Left ventricle myocardium superior (tissue), 1 donor: ENCODE data around the gene SYNPO2L. TPM values are rescaled to one million over a fixed set of nuclear protein-coding genes. Genes with fewer than 3 reads are reported as not detected.
"Not testable (repeated sequence)": the region's sequence is repeated elsewhere in the genome, so short reads cannot be mapped to it uniquely, and the experiment has no call there.

Experiments used
- ATAC-seq: fragments of 200-7000 bp; cut with Tn5 transposase; one replicate; pipeline ENCODE4 v1.9.1; 2020; ENCODE audit warnings: mild to moderate bottlenecking, moderate library complexity
- DNase-seq: peaks from one replicate; pipeline ENCODE4 v3.0.0-alpha.2; 2020
- intact Hi-C: fragments of 100-400 bp; cut with micrococcal nuclease; formaldehyde crosslinking; loops from one replicate; pipeline ENCODE4 v1.11.0; 2022
- total RNA-seq: library from RNA; stranded (reverse); fragmentation: NEBNext Ultra II Directional; extraction: Animal tissue kit (Norgen Biotek cat#: 25700); gene quantifications from one replicate; pipeline ENCODE4 v1.2.1, GENCODE V29; 2021
- donor health status: DM: no; HTN: yes; CAD: no; lungs with severe emphysema.

Gene SYNPO2L
- total RNA-seq, 1 donor from 2014 or later = 237 TPM

GRCh38 chr10:73627300-73627699, 28.5 kb downstream of the SYNPO2L start:
- intact Hi-C loops = no loop called here
- ATAC-seq (no peak), DNase-seq (no peak)

- intact Hi-C loops = no loop called here
- DNase-seq (peak; percentile 95), ATAC-seq (peak; percentile 98)
Observed at GRCh38 chr10:73625884-73626752, 29.7 kb downstream of the SYNPO2L start.

GRCh38 chr10:73625004-73625883, 30.6 kb downstream of the SYNPO2L start:
- intact Hi-C loops = no loop called here
- DNase-seq = peak; percentile 50
- ATAC-seq = peak; percentile 77

GRCh38 chr10:73623056-73623455, 32.8 kb downstream of the SYNPO2L start:
- DNase-seq (no peak), ATAC-seq (no peak)
- intact Hi-C loops = no loop called here

- DNase-seq, intact Hi-C loops, ATAC-seq: not testable (repeated sequence)
Observed at GRCh38 chr10:73620974-73621373, 34.9 kb downstream of the SYNPO2L start.

- DNase-seq, ATAC-seq, intact Hi-C loops: not testable (repeated sequence)
Observed at GRCh38 chr10:73617143-73617542, 38.7 kb downstream of the SYNPO2L start.

- no peak for ATAC-seq
- intact Hi-C loops = no loop called here
Observed at GRCh38 chr10:73614720-73615119, 41.1 kb downstream of the SYNPO2L start.

GRCh38 chr10:73609116-73609515, 46.7 kb downstream of the SYNPO2L start:
- intact Hi-C loops = no loop called here
- DNase-seq (no peak), ATAC-seq (no peak)

More at GRCh38 chr10:73614720-73615119, 41.1 kb downstream of the SYNPO2L start:
- no peak for DNase-seq

- ATAC-seq (no peak), DNase-seq (no peak)
- intact Hi-C loops = no loop called here
Observed at GRCh38 chr10:73601486-73601921, 54.3 kb downstream of the SYNPO2L start.

GRCh38 chr10:73597346-73597745, 58.5 kb downstream of the SYNPO2L start:
- DNase-seq = no peak
- intact Hi-C loops = no loop called here
- no peak for ATAC-seq

Other genes starting within 250 kb of the SYNPO2L start
- 116 TPM for gene ANXA7, start 242.0 kb downstream of the SYNPO2L start, total RNA-seq
- 2.9 TPM for gene MSS51, start 222.5 kb downstream of the SYNPO2L start, total RNA-seq
- 67.7 TPM for gene PPP3CB, start 160.0 kb downstream of the SYNPO2L start, total RNA-seq
- 22.4 TPM for gene USP54, start 64.7 kb downstream of the SYNPO2L start, total RNA-seq
- gene MYOZ1, start 14.6 kb downstream of the SYNPO2L start, total RNA-seq = 0.32 TPM
- 3.2 TPM for gene AGAP5, start 42.1 kb upstream of the SYNPO2L start, total RNA-seq
- 50.5 TPM for gene SEC24C, start 88.3 kb upstream of the SYNPO2L start, total RNA-seq
- 29.2 TPM for gene CHCHD1, start 126.0 kb upstream of the SYNPO2L start, total RNA-seq
- gene ZSWIM8, start 129.6 kb upstream of the SYNPO2L start, total RNA-seq = 53.9 TPM
- gene NDST2, start 155.6 kb upstream of the SYNPO2L start, total RNA-seq = 11.7 TPM
- 11.9 TPM for gene CAMK2G, start 218.5 kb upstream of the SYNPO2L start, total RNA-seq